Neural cell (in vitro differentiated cells): Measurements from ENCODE around the gene PWP2.

Experiments
- EP300 ChIP-seq: fragments of 450-650 bp; conservative IDR thresholded peaks from 2 replicates; pipeline ENCODE4 v1.6.1; 2014; ENCODE audit warnings: antibody characterized with exemption, mild to moderate bottlenecking, moderate library complexity; ENCODE audit not compliant: poor library complexity, severe bottlenecking
- EZH2 ChIP-seq: fragments of 200-600, 300-800 bp; shearing (Covaris generic), sonication (generic); IDR thresholded peaks from 2 replicates; pipeline ENCODE4 v1.6.1; 2014; ENCODE audit warnings: antibody characterized with exemption, low read length, borderline replicate concordance, mild to moderate bottlenecking; ENCODE audit not compliant: insufficient read depth, poor library complexity, severe bottlenecking
- RAD21 ChIP-seq: fragments of 450-650 bp; conservative IDR thresholded peaks from 2 replicates; pipeline ENCODE4 v1.6.1; 2014; ENCODE audit warnings: antibody characterized with exemption, mild to moderate bottlenecking, moderate library complexity
- SMC3 ChIP-seq: fragments of 450-650 bp; conservative IDR thresholded peaks from 2 replicates; pipeline ENCODE4 v1.6.1; 2014; ENCODE audit warnings: antibody characterized with exemption, mild to moderate bottlenecking, moderate library complexity; ENCODE audit not compliant: poor library complexity
- TAF1 ChIP-seq: IDR thresholded peaks from 2 replicates; pipeline ENCODE4 v1.6.1; 2012; ENCODE audit warnings: low read depth
- TF ChIP-seq, protein P1 (sequence below): fragments of 450-650 bp; IDR thresholded peaks from 2 replicates; pipeline ENCODE4 v1.5.1; 2014; ENCODE audit warnings: antibody characterized with exemption, mild to moderate bottlenecking, moderate library complexity; ENCODE audit not compliant: poor library complexity, severe bottlenecking
- TF ChIP-seq, protein P2 (sequence below): IDR thresholded peaks from 2 replicates; pipeline ENCODE4 v1.6.1; 2012; ENCODE audit warnings: borderline replicate concordance

DNA sequence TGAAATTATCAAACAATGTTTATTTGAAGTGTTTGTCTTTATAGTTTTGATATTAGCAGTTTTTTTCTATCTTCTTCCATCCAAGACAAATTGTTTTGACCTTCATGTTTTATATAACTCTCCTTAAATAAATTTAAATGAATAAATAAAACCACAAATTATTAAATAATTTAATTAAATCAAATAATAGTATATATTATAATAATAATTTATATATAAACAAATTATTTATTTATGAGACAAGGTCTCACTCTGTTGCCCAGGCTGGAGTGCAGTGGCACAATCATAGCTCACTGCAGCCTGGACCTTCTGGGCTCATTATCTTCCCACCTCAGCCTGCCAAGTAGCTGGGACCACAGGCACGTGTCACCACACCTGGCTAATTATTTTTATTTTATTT lies 12.4 kb upstream of the PWP2 start:
- TF ChIP-seq, protein P1, sequence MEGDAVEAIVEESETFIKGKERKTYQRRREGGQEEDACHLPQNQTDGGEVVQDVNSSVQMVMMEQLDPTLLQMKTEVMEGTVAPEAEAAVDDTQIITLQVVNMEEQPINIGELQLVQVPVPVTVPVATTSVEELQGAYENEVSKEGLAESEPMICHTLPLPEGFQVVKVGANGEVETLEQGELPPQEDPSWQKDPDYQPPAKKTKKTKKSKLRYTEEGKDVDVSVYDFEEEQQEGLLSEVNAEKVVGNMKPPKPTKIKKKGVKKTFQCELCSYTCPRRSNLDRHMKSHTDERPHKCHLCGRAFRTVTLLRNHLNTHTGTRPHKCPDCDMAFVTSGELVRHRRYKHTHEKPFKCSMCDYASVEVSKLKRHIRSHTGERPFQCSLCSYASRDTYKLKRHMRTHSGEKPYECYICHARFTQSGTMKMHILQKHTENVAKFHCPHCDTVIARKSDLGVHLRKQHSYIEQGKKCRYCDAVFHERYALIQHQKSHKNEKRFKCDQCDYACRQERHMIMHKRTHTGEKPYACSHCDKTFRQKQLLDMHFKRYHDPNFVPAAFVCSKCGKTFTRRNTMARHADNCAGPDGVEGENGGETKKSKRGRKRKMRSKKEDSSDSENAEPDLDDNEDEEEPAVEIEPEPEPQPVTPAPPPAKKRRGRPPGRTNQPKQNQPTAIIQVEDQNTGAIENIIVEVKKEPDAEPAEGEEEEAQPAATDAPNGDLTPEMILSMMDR, result no peak
- no peak for TF ChIP-seq EP300
- no peak for TF ChIP-seq RAD21
- TF ChIP-seq, protein P2, sequence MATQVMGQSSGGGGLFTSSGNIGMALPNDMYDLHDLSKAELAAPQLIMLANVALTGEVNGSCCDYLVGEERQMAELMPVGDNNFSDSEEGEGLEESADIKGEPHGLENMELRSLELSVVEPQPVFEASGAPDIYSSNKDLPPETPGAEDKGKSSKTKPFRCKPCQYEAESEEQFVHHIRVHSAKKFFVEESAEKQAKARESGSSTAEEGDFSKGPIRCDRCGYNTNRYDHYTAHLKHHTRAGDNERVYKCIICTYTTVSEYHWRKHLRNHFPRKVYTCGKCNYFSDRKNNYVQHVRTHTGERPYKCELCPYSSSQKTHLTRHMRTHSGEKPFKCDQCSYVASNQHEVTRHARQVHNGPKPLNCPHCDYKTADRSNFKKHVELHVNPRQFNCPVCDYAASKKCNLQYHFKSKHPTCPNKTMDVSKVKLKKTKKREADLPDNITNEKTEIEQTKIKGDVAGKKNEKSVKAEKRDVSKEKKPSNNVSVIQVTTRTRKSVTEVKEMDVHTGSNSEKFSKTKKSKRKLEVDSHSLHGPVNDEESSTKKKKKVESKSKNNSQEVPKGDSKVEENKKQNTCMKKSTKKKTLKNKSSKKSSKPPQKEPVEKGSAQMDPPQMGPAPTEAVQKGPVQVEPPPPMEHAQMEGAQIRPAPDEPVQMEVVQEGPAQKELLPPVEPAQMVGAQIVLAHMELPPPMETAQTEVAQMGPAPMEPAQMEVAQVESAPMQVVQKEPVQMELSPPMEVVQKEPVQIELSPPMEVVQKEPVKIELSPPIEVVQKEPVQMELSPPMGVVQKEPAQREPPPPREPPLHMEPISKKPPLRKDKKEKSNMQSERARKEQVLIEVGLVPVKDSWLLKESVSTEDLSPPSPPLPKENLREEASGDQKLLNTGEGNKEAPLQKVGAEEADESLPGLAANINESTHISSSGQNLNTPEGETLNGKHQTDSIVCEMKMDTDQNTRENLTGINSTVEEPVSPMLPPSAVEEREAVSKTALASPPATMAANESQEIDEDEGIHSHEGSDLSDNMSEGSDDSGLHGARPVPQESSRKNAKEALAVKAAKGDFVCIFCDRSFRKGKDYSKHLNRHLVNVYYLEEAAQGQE, result no peak
- no peak for TF ChIP-seq TAF1
- TF ChIP-seq SMC3, result no peak
- TF ChIP-seq EZH2, result no peak
